Keratinocyte (primary cell): ENCODE measurements around the gene LPGAT1.

Experiments used
- CTCF ChIP-seq, 3 experiments: IDR thresholded peaks in 1 of 3; conservative IDR thresholded peaks in 1 of 3; optimal IDR thresholded peaks in 1 of 3; 2 replicates in 2 of 3; 3 replicates in 1 of 3; pipeline versions ENCODE3 to v1.5.1; 2011; ENCODE audit warnings: low read length in 3 of 3, mild to moderate bottlenecking in 3 of 3, moderate library complexity in 2 of 3, control low read depth in 1 of 3, inconsistent platforms in 1 of 3; ENCODE audit not compliant: insufficient read depth in 2 of 3; ENCODE audit errors: extremely low read depth in 1 of 3
- EZH2 ChIP-seq: IDR thresholded peaks from one replicate; pipeline ENCODE4 v1.6.1; 2012; ENCODE audit warnings: inconsistent platforms, mild to moderate bottlenecking, low read length, moderate library complexity

- TF ChIP-seq CTCF (optimal IDR thresholded peaks at IDR 0.05 in 1 of 3, IDR thresholded peaks at IDR 0.05 in 1 of 3, conservative IDR thresholded peaks at IDR 0.05 in 1 of 3; ENCODE audit: extremely low read depth in 1 of 3, insufficient read depth in 2 of 3, low read length in 3 of 3) (no peak), EZH2 (no peak)
These were observed 133.2 kb downstream of the LPGAT1 start for GRCh38 chr1:211697356-211697755.
